ENCODE data around the gene ATP2C2.

The ATP2C2 gene

GRCh38 chr16:84464116-84464515 is 95.8 kb downstream of the ATP2C2 start:
- Histone ChIP-seq H3K9me3 (replicated peaks; ENCODE audit: insufficient read depth, low read length) (no peaks in the 10 kb centered on the region), H4K20me1 (ENCODE audit: insufficient read depth, low read length) (no peaks in the 10 kb centered on the region), H3K79me2 (ENCODE audit: low read length) (no peaks in the 10 kb centered on the region), H3K27me3 (replicated peaks; ENCODE audit: insufficient read depth, low read length) (no peaks in the 10 kb centered on the region), H3K27ac (ENCODE audit: low read length) (no peak overlapping the region), H2AFZ (ENCODE audit: low read length) (no peak overlapping the region), H3K4me3 (ENCODE audit: low read length) (no peak overlapping the region), H3K4me1 (ENCODE audit: low read length) (no peaks in the 10 kb centered on the region), H3K9me2 (replicated peaks; ENCODE audit: insufficient read depth, low read length) (no peaks in the 10 kb centered on the region), H3K9ac (ENCODE audit: low read length) (no peak overlapping the region), H3K4me2 (ENCODE audit: low read depth, low read length) (no peak overlapping the region), H3K36me3 (replicated peaks; ENCODE audit: insufficient read depth, low read length) (no peaks in the 10 kb centered on the region), H3F3A (ENCODE audit: insufficient read depth, low read length) (no peaks in the 10 kb centered on the region)
- no peak for DNase-seq
- no peak for TF ChIP-seq EZH2phosphoT487 (IDR thresholded peaks at IDR 0.05; ENCODE audit: low read length)

- no peaks in the 10 kb centered on the region for H3K27me3 ChIP-seq (replicated peaks; ENCODE audit: insufficient read depth, low read length)
- no peak overlapping the region for H3K4me2 ChIP-seq (ENCODE audit: low read depth, low read length)
- H3K4me1 ChIP-seq (ENCODE audit: low read length) = no peaks in the 10 kb centered on the region
- no peak overlapping the region for H3K9ac ChIP-seq (ENCODE audit: low read length)
- H2AFZ ChIP-seq (ENCODE audit: low read length) = no peak overlapping the region
- no peak overlapping the region for H3K4me3 ChIP-seq (ENCODE audit: low read length)
- no peaks in the 10 kb centered on the region for H3K79me2 ChIP-seq (ENCODE audit: low read length)
- no peaks in the 10 kb centered on the region for H3K36me3 ChIP-seq (replicated peaks; ENCODE audit: insufficient read depth, low read length)
- no peak for DNase-seq
- H3F3A ChIP-seq (ENCODE audit: insufficient read depth, low read length) = no peaks in the 10 kb centered on the region
- TF ChIP-seq EZH2phosphoT487 (IDR thresholded peaks at IDR 0.05; ENCODE audit: low read length) (no peak), EZH2 (optimal IDR thresholded peaks at IDR 0.05; ENCODE audit: low read depth, low read length) (no peak), CTCF (IDR thresholded peaks at IDR 0.05; ENCODE audit: low read length) (no peak)
- H3K9me2 ChIP-seq (replicated peaks; ENCODE audit: insufficient read depth, low read length) = no peaks in the 10 kb centered on the region
- H3K27ac ChIP-seq (ENCODE audit: low read length) = no peak overlapping the region
- H3K9me3 ChIP-seq (replicated peaks; ENCODE audit: insufficient read depth, low read length) = no peaks in the 10 kb centered on the region
- H4K20me1 ChIP-seq (ENCODE audit: insufficient read depth, low read length) = no peaks in the 10 kb centered on the region
These were observed 96.8 kb downstream of the ATP2C2 start for GRCh38 chr16:84465154-84465553.

GRCh38 chr16:84466692-84467091 is 98.4 kb downstream of the ATP2C2 start:
- no peaks in the 10 kb centered on the region for H3K36me3 ChIP-seq (replicated peaks; ENCODE audit: insufficient read depth, low read length)
- TF ChIP-seq EZH2 (optimal IDR thresholded peaks at IDR 0.05; ENCODE audit: low read depth, low read length) (no peak), EZH2phosphoT487 (IDR thresholded peaks at IDR 0.05; ENCODE audit: low read length) (no peak), CTCF (IDR thresholded peaks at IDR 0.05; ENCODE audit: low read length) (no peak)
- no peaks in the 10 kb centered on the region for H3K79me2 ChIP-seq (ENCODE audit: low read length)
- H3K9me3 ChIP-seq (replicated peaks; ENCODE audit: insufficient read depth, low read length) = no peaks in the 10 kb centered on the region
- H3K27ac ChIP-seq (ENCODE audit: low read length) = no peak overlapping the region
- H4K20me1 ChIP-seq (ENCODE audit: insufficient read depth, low read length) = no peaks in the 10 kb centered on the region
- H3K4me3 ChIP-seq (ENCODE audit: low read length) = no peak overlapping the region
- no peak overlapping the region for H3K4me2 ChIP-seq (ENCODE audit: low read depth, low read length)
- no peaks in the 10 kb centered on the region for H3F3A ChIP-seq (ENCODE audit: insufficient read depth, low read length)
- H3K4me1 ChIP-seq (ENCODE audit: low read length) = no peaks in the 10 kb centered on the region
- no peak for DNase-seq
- no peak overlapping the region for H2AFZ ChIP-seq (ENCODE audit: low read length)
- no peaks in the 10 kb centered on the region for H3K27me3 ChIP-seq (replicated peaks; ENCODE audit: insufficient read depth, low read length)
- no peak overlapping the region for H3K9ac ChIP-seq (ENCODE audit: low read length)
- H3K9me2 ChIP-seq (replicated peaks; ENCODE audit: insufficient read depth, low read length) = no peaks in the 10 kb centered on the region

GRCh38 chr16:84467256-84467655 is 98.9 kb downstream of the ATP2C2 start:
- Histone ChIP-seq H3K79me2 (ENCODE audit: low read length) (no peaks in the 10 kb centered on the region), H3K9ac (ENCODE audit: low read length) (no peak overlapping the region), H3K4me3 (ENCODE audit: low read length) (no peak overlapping the region), H2AFZ (ENCODE audit: low read length) (no peak overlapping the region), H3K4me2 (ENCODE audit: low read depth, low read length) (no peak overlapping the region), H4K20me1 (ENCODE audit: insufficient read depth, low read length) (no peaks in the 10 kb centered on the region), H3K9me3 (replicated peaks; ENCODE audit: insufficient read depth, low read length) (no peaks in the 10 kb centered on the region), H3K4me1 (ENCODE audit: low read length) (no peaks in the 10 kb centered on the region), H3F3A (ENCODE audit: insufficient read depth, low read length) (no peaks in the 10 kb centered on the region), H3K27me3 (replicated peaks; ENCODE audit: insufficient read depth, low read length) (no peaks in the 10 kb centered on the region), H3K36me3 (replicated peaks; ENCODE audit: insufficient read depth, low read length) (no peaks in the 10 kb centered on the region), H3K9me2 (replicated peaks; ENCODE audit: insufficient read depth, low read length) (no peaks in the 10 kb centered on the region), H3K27ac (ENCODE audit: low read length) (no peak overlapping the region)
- DNase-seq = no peak
- TF ChIP-seq CTCF (IDR thresholded peaks at IDR 0.05; ENCODE audit: low read length) (no peak), EZH2 (optimal IDR thresholded peaks at IDR 0.05; ENCODE audit: low read depth, low read length) (no peak), EZH2phosphoT487 (IDR thresholded peaks at IDR 0.05; ENCODE audit: low read length) (no peak)
